Measurements from ENCODE around the gene ZNF273.
"Not testable (repeated sequence)": the region's sequence is repeated elsewhere in the genome, so short reads cannot be mapped to it uniquely, and the experiment has no call there.

ZNF273 gene

GRCh38 chr7:64914557-64914956, 11.5 kb downstream of the ZNF273 start:
- no peak for DNase-seq (ENCODE audit: extremely low read depth, insufficient read length)
- Histone ChIP-seq H3K36me3 (ENCODE audit: control insufficient read depth, insufficient read depth, low read length) (peaks cover 1% of the 10 kb centered on the region; the same call in 1 of the 2 replicates), H3K4me3 (replicated peaks; ENCODE audit: low read depth, low read length) (no peak overlapping the region), H3K27me3 (replicated peaks; ENCODE audit: control insufficient read depth, insufficient read depth, low read length) (no peaks in the 10 kb centered on the region)
- TF ChIP-seq CTCF (IDR thresholded peaks at IDR 0.05; ENCODE audit: insufficient read depth, low read length, poor library complexity, severe bottlenecking) = no peak

GRCh38 chr7:64915301-64915700, 12.2 kb downstream of the ZNF273 start:
- H3K36me3 ChIP-seq (ENCODE audit: control insufficient read depth, insufficient read depth, low read length); H3K4me3 ChIP-seq (replicated peaks; ENCODE audit: low read depth, low read length); DNase-seq (ENCODE audit: extremely low read depth, insufficient read length); H3K27me3 ChIP-seq (replicated peaks; ENCODE audit: control insufficient read depth, insufficient read depth, low read length): not testable (repeated sequence)

DNA sequence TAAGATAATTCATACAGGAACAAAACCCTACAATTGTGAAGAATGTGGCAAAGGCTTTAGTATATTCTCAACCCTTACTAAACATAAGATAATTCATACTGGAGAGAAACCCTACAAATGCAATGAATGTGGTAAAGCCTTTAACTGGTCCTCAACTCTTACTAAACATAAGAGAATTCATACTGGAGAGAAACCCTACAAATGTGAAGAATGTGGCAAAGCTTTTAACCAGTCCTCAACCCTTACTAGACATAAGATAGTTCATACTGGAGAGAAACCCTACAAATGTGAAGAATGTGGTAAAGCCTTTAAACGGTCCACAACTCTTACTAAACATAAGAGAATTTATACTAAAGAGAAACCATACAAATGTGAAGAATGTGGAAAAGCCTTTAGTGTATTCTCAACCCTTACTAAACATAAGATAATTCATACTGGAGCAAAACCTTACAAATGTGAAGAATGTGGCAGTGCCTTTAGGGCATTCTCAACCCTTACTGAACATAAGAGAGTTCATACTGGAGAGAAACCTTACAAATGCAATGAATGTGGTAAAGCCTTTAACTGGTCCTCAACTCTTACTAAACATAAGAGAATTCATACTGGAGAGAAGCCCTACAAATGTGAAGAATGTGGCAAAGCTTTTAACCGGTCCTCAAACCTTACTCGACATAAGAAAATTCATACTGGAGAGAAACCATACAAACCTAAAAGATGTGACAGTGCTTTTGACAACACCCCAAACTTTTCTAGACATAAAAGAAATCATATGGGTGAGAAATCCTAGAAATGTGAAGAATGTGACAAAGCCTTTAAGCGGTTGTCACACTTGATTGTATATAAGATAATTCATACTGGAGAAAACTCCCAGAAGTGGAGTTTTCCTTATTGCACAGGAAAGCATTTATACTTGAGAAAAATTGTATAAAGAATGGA, 25.4 kb downstream of the ZNF273 start:
- not testable (repeated sequence) for H3K27me3 ChIP-seq (replicated peaks; ENCODE audit: control insufficient read depth, insufficient read depth, low read length); H3K4me3 ChIP-seq (replicated peaks; ENCODE audit: low read depth, low read length); H3K36me3 ChIP-seq (ENCODE audit: control insufficient read depth, insufficient read depth, low read length); DNase-seq (ENCODE audit: extremely low read depth, insufficient read length)

DNA sequence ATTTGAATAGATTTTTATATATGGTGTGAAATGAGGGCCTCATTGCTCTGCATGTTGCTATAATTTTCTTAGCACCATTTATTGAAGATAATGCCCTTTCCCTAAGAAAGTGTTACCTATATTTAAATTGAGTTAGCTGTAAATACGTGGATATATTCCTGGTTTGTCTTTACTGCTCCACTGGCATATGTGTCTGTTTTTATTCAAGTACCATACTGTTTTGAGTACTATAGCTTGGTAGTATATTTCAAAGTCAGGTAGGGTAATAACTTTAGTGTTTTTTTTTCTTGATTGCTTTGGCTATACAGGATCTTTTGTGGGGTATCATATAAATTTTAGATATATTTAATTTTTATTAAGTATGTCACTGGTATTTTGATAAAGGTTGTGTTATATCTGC, 31.4 kb downstream of the ZNF273 start:
- Histone ChIP-seq H3K36me3 (ENCODE audit: control insufficient read depth, insufficient read depth, low read length) (no peaks in the 10 kb centered on the region), H3K27me3 (replicated peaks; ENCODE audit: control insufficient read depth, insufficient read depth, low read length) (no peaks in the 10 kb centered on the region), H3K4me3 (replicated peaks; ENCODE audit: low read depth, low read length) (no peak overlapping the region)
- TF ChIP-seq CTCF (IDR thresholded peaks at IDR 0.05; ENCODE audit: insufficient read depth, low read length, poor library complexity, severe bottlenecking) = no peak
- DNase-seq (ENCODE audit: extremely low read depth, insufficient read length) = no peak

- no peaks in the 10 kb centered on the region for H3K27me3 ChIP-seq (replicated peaks; ENCODE audit: control insufficient read depth, insufficient read depth, low read length)
- H3K4me3 ChIP-seq (replicated peaks; ENCODE audit: low read depth, low read length) = no peak overlapping the region
- no peak for DNase-seq (ENCODE audit: extremely low read depth, insufficient read length)
- no peak for TF ChIP-seq CTCF (IDR thresholded peaks at IDR 0.05; ENCODE audit: insufficient read depth, low read length, poor library complexity, severe bottlenecking)
- H3K36me3 ChIP-seq (ENCODE audit: control insufficient read depth, insufficient read depth, low read length) = no peaks in the 10 kb centered on the region
Measured at GRCh38 chr7:64938540-64938939, 35.5 kb downstream of the ZNF273 start.

DNA sequence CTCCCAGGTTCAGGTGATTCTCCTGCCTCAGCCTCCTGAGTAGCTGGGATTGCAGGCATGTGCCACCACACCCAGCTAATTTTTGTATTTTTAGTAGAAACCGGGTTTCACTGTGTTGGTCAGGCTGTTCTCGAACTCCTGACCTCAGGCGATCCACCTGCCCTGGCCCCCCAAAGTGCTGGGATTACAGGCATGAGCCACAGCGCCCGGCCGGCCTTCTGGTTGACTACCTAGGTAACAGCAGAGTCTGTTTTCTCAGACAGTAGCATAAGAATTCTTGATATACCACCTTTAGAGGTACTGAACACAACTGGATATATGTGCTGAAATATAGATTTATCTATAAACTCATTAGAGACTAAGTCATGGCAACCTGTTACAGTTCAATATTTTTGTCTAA, 36.9 kb downstream of the ZNF273 start:
- not testable (repeated sequence) for H3K4me3 ChIP-seq (replicated peaks; ENCODE audit: low read depth, low read length); H3K36me3 ChIP-seq (ENCODE audit: control insufficient read depth, insufficient read depth, low read length); H3K27me3 ChIP-seq (replicated peaks; ENCODE audit: control insufficient read depth, insufficient read depth, low read length); DNase-seq (ENCODE audit: extremely low read depth, insufficient read length)

GRCh38 chr7:64944667-64945502, 41.8 kb downstream of the ZNF273 start:
- H3K27me3 ChIP-seq (replicated peaks; ENCODE audit: control insufficient read depth, insufficient read depth, low read length); H3K4me3 ChIP-seq (replicated peaks; ENCODE audit: low read depth, low read length); DNase-seq (ENCODE audit: extremely low read depth, insufficient read length); H3K36me3 ChIP-seq (ENCODE audit: control insufficient read depth, insufficient read depth, low read length): not testable (repeated sequence)

All from GM06990 (cell line).